Gastroesophageal sphincter (tissue), 4 donors: ENCODE data around the gene BTN3A1. TPM values are rescaled to one million over a fixed set of nuclear protein-coding genes. Genes with fewer than 3 reads are reported as not detected.

Experiments
- ATAC-seq: fragments of 150-250 bp; one replicate; pipeline ENCODE4 v1.9.1; 2016; ENCODE audit warnings: mild to moderate bottlenecking, moderate library complexity
- H3K27ac ChIP-seq, 4 donors: fragments of 200-600 bp; sonication (generic) in 3 of 4; 1 replicate in 3 of 4; 2 replicates in 1 of 4; pipeline ENCODE4 v1.5.1; 2016 to 2019
- H3K27me3 ChIP-seq: fragments of 200-600 bp; sonication (generic); one replicate; pipeline ENCODE4 v1.5.1; 2019
- H3K36me3 ChIP-seq, 2 donors: fragments of 200-600 bp; sonication (generic); one replicate each; pipeline ENCODE4 v1.5.1; 2019; ENCODE audit warnings: control low read depth in 1 of 2
- H3K4me1 ChIP-seq, 3 donors: fragments of 200-600 bp; sonication (generic); 1 replicate in 2 of 3; 2 replicates in 1 of 3; pipeline ENCODE4 v1.5.1; 2016 to 2019; ENCODE audit warnings: control low read depth in 2 of 3
- H3K4me3 ChIP-seq, 2 donors: fragments of 200-600 bp; sonication (generic); one replicate each; pipeline ENCODE4 v1.5.1; 2019; ENCODE audit warnings: mild to moderate bottlenecking in 1 of 2, moderate library complexity in 1 of 2
- H3K9me3 ChIP-seq, 3 donors: fragments of 200-600 bp; sonication (generic); one replicate each; pipeline ENCODE4 v1.5.1; 2017 to 2019; ENCODE audit warnings: control low read depth in 2 of 3
- EP300 ChIP-seq: sonication (generic); formaldehyde crosslinking; IDR thresholded peaks from one replicate; pipeline ENCODE4 v1.6.1; 2017; ENCODE audit warnings: antibody characterized with exemption, mild to moderate bottlenecking
- POLR2A ChIP-seq, 2 donors: fragments of 450-650 bp; IDR thresholded peaks; one replicate each; pipeline ENCODE4 v1.6.1; 2017; ENCODE audit warnings: antibody characterized with exemption in 2 of 2, mild to moderate bottlenecking in 2 of 2, moderate library complexity in 1 of 2
- POLR2AphosphoS5 ChIP-seq: sonication (generic); formaldehyde crosslinking; IDR thresholded peaks from one replicate; pipeline ENCODE4 v1.6.1; 2017; ENCODE audit warnings: antibody characterized with exemption
- WGBS, 2 donors: methylation state at CpG; one replicate each; pipeline ENCODE4 v1.1.5; 2018; ENCODE audit warnings: low coverage in 1 of 2; 5-methylcytosine and 5-hydroxymethylcytosine counted together
- total RNA-seq, 4 donors: library from RNA; depleted of rRNA; stranded (reverse); fragments of >200 nt; gene quantifications; one replicate each; pipeline ENCODE4 v1.1.0, GENCODE V29; 2016
- TF ChIP-seq, protein P1 (sequence below), 4 experiments: fragments of 200-600 bp in 2 of 4; fragments of 450-650 bp in 2 of 4; sonication (generic) in 1 of 4; IDR thresholded peaks; one replicate each; pipeline ENCODE4 v1.5.1; 2017 to 2019; ENCODE audit warnings: antibody characterized with exemption in 4 of 4, mild to moderate bottlenecking in 2 of 4, moderate library complexity in 2 of 4

The BTN3A1 gene
- total RNA-seq, 4 donors from 2014 or later, result 7.5 to 14.3 (median 8.2) TPM

DNA sequence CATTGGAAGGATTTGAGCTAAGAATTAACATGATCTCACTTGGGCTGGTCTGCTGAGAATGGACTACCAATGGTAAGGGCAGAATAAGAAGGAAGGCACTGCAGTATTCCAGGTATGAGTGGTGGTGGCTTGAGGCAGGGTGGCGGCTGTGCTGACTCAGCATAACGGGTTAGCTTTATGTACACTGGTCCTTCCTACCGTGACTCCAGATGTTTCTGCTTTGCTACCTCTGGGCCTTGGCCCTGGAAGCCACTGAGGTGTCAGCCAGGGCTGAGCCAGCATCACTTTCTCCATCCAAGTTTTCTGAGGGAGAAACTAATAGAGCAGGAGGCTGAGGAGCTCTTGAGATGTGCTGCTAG lies 25.4 kb downstream of the BTN3A1 start:
- Histone ChIP-seq H3K4me3 (no peak overlapping the region), H3K9me3 (no peaks in the 10 kb centered on the region), H3K36me3 (peaks cover 0 to 60% of the 10 kb centered on the region in 2 donors), H3K27me3 (no peaks in the 10 kb centered on the region), H3K27ac (no peak overlapping the region), H3K4me1 (peaks cover 0 to 34% (median 10%) of the 10 kb centered on the region in 3 donors)
- ATAC-seq, result no peak
- TF ChIP-seq POLR2A (IDR thresholded peaks at IDR 0.05) (no peak), POLR2AphosphoS5 (no peak), EP300 (no peak)
- TF ChIP-seq, protein P1, sequence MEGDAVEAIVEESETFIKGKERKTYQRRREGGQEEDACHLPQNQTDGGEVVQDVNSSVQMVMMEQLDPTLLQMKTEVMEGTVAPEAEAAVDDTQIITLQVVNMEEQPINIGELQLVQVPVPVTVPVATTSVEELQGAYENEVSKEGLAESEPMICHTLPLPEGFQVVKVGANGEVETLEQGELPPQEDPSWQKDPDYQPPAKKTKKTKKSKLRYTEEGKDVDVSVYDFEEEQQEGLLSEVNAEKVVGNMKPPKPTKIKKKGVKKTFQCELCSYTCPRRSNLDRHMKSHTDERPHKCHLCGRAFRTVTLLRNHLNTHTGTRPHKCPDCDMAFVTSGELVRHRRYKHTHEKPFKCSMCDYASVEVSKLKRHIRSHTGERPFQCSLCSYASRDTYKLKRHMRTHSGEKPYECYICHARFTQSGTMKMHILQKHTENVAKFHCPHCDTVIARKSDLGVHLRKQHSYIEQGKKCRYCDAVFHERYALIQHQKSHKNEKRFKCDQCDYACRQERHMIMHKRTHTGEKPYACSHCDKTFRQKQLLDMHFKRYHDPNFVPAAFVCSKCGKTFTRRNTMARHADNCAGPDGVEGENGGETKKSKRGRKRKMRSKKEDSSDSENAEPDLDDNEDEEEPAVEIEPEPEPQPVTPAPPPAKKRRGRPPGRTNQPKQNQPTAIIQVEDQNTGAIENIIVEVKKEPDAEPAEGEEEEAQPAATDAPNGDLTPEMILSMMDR (IDR thresholded peaks at IDR 0.05), result no peak
- 92 to 100% methylated on average over 2 to 3 of the region's 3 CpGs for WGBS, 2 donors

DNA sequence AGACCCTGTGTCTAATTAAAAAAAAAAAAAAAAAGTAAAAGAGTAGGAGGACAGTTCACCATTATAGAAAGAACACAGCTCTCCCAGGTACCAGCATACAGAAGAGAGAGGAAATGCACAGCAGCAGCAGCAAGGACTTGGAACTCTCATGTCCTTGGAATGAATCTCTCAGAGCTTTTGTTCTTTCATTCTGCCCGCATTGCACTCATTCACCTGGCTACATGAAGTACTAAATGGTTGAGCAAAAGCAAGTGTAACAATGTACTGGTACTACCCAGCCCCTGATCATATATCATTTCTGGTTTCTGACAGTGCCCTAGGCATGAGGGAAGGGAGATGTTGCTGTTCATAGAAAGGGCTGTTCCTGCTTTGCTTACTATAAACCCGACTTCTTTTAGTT lies 26.1 kb downstream of the BTN3A1 start:
- no peak overlapping the region for H3K4me3 ChIP-seq
- no peaks in the 10 kb centered on the region for H3K27me3 ChIP-seq
- TF ChIP-seq POLR2AphosphoS5 (no peak), POLR2A (IDR thresholded peaks at IDR 0.05) (no peak), EP300 (no peak)
- TF ChIP-seq, protein P1 (IDR thresholded peaks at IDR 0.05), result no peak
- no peak overlapping the region for H3K27ac ChIP-seq
- 85 to 90% methylated on average over 1 to 2 of the region's 2 CpGs for WGBS, 2 donors
- H3K36me3 ChIP-seq, result peaks cover 0 to 60% of the 10 kb centered on the region in 2 donors
- no peaks in the 10 kb centered on the region for H3K9me3 ChIP-seq
- ATAC-seq, result no peak
- peaks cover 0 to 26% (median 7%) of the 10 kb centered on the region in 3 donors for H3K4me1 ChIP-seq

DNA sequence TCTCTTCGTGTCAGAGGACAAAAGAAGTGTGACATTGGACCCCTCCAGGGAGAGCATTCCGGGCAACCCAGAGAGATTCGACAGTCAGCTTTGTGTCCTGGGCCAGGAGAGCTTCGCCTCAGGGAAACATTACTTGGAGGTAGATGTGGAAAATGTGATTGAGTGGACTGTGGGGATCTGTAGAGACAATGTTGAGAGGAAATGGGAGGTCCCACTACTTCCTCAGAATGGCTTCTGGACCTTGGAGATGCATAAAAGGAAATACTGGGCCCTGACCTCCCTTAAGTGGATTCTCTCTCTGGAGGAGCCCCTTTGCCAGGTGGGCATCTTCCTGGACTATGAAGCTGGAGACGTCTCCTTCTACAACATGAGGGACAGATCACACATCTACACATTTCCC lies 28.7 kb downstream of the BTN3A1 start:
- Histone ChIP-seq H3K9me3 (no peaks in the 10 kb centered on the region), H3K27me3 (no peaks in the 10 kb centered on the region), H3K4me3 (no peak overlapping the region), H3K27ac (no peak overlapping the region), H3K36me3 (peaks cover 0 to 60% of the 10 kb centered on the region in 2 donors), H3K4me1 (peaks cover 0 to under 1% (median 0%) of the 10 kb centered on the region in 3 donors)
- no peak for TF ChIP-seq POLR2A (IDR thresholded peaks at IDR 0.05)
- no peak for TF ChIP-seq POLR2AphosphoS5
- no peak for TF ChIP-seq EP300
- TF ChIP-seq, protein P1 (IDR thresholded peaks at IDR 0.05), result no peak
- no peak for ATAC-seq
- WGBS, 2 donors, result 80% methylated on average over 1 to 2 of the region's 5 CpGs

DNA sequence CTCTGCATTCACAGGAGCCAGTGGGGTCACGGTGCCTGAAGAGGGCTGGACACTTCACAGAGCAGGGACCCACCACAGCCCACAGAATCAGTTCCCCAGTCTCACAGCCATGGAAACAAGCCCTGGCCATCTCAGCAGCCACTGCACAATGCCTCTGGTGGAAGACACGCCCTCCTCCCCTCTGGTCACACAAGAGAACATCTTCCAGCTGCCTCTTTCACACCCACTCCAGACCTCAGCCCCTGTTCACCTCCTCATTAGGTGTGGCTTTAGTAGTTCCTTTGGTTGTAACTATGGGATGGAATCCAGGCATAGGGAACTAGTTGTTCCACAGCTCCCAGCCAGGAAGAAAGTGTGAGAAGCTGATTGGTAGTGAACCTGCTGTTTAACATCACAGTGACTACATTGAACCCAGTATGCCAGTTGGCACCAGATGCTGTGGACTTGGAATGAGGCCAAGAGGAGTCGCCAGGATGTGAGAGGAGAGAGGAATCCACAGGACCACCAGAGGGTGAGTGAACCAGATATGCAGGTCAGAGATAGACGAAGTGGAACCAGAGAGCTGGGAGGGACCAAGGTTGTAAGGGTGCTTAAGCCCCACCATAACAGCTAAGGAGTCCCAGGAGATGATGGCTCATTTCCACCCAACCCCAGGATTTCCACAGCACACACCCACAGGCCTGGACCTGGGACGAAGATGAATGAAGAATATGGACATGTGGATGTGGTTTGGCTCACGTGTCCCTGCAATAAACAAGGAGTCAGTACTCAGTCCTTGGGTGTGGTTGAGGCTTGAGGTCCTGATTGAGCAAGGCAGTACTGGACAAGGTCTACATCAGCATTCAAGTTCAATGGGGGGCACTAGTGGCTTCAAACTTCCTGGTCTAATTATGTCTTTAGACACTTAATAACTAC lies 29.4 kb downstream of the BTN3A1 start:
- WGBS, 2 donors, result 37 to 76% methylated on average over 2 to 5 of the region's 6 CpGs
- no peaks in the 10 kb centered on the region for H3K4me1 ChIP-seq
- ATAC-seq, result peak; percentile 57
- no peak overlapping the region for H3K27ac ChIP-seq
- H3K9me3 ChIP-seq, result no peaks in the 10 kb centered on the region
- no peaks in the 10 kb centered on the region for H3K27me3 ChIP-seq
- TF ChIP-seq, protein P1 (IDR thresholded peaks at IDR 0.05), result no peak
- TF ChIP-seq POLR2A (IDR thresholded peaks at IDR 0.05), result no peak
- TF ChIP-seq POLR2AphosphoS5, result no peak
- no peak for TF ChIP-seq EP300
- peaks cover 0 to 55% of the 10 kb centered on the region in 2 donors for H3K36me3 ChIP-seq
- H3K4me3 ChIP-seq, result no peak overlapping the region
